SK-N-MC (cell line): ENCODE measurements around the gene MRGPRX2.

Source experiments
- EZH2 ChIP-seq: fragments of 200-600 bp; sonication (generic); IDR thresholded peaks from one replicate; pipeline ENCODE4 v1.6.1; 2017; ENCODE audit warnings: antibody characterized with exemption
- POLR2AphosphoS5 ChIP-seq: IDR thresholded peaks from 2 replicates; pipeline ENCODE4 v1.6.1; 2012; ENCODE audit warnings: mild to moderate bottlenecking, low read depth, low read length, borderline replicate concordance

- no peak for TF ChIP-seq POLR2AphosphoS5
- no peak for TF ChIP-seq EZH2
Observed at GRCh38 chr11:19091366-19091765, 30.8 kb upstream of the MRGPRX2 start.
